HG03280 (cell line): Measurements from ENCODE around the gene SLC44A1.

ENCODE experiments used
- ATAC-seq: cut with Tn5 transposase; IDR thresholded peaks from one replicate; pipeline ENCODE4 v1.9.1; 2021; ENCODE audit warnings: mild to moderate bottlenecking, moderate library complexity; ENCODE audit not compliant: unreplicated experiment

Gene SLC44A1

DNA sequence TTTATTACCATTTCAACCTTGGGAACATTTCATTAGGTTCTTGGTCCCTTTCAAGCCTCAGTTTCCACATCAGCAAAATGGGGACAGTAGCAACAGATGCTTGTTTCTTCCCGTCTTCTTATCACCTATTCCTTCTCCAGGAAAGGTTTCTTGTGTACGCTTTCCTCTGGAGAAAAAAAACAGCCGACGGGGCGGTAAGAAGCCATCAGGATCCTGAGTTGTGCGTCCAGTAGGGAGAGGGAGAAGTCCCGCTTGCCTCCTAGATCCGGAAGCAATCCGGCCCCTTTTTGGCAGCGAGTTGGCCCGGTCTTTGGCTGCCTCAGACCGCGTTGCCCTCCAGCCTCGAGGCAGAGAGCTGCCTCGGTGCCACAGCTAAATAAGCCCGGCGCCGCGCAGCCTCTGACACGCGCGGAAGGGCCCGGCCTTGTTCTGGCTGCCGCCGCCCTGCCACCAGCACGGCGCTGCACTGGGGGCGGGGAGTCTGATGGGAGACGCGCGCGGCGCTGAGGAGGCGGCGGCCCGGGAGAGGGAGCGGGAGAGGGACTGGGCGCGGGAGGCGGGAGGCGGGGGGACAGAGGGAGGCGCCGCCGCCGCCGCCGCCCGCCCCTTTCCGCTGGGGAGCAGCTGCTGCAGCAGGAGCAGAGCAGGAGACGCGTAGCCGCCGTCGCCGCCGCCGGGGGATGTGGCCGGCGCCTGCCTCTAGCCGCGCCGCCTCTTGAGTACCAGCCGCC is at the start of gene SLC44A1:
Gene SLC44A1 (plus strand): TSS at position 649 of the 731 bp plus-strand sequence. CDS start 218 bp downstream, outside the sequence.
- ATAC-seq, result peak; percentile 86

DNA sequence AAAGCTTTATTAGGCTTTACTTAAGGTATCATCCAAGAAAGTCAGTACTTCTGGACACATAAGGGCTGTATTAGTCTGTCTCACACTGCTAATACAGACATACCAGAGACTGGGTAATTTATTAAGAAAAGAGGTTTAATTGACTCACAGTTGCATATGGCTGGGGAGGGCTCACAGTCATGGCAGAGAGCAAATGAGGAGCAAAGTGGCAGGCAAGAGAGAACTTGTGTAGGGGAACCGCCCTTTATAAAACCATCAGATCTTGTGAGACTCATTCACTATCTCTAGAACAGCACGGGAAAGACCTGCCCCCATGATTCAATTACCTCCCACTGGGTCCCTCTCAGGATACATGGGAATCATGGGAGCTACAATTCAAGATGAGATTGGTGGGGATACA is 49.2 kb upstream of the SLC44A1 start:
- ATAC-seq, result no peak

DNA sequence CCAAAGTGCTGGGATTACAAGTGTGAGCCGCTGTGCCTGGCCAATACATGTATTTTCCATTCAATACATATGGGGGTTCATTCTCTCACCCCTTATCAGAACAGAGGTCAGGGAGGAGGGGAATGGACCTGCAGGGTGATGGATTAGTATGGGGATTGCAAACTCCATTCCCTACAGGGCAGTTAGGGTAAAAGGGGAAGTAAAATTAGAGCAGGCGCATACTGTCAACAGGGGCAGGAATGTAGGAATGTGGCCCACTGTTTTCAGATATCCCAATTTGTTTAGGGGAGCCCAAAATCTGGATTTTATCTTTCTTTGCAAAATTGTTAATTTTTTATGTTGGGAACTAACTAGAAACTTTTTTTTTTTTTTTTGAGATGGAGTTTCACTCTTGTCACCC is 46.4 kb upstream of the SLC44A1 start:
- ATAC-seq, result no peak

DNA sequence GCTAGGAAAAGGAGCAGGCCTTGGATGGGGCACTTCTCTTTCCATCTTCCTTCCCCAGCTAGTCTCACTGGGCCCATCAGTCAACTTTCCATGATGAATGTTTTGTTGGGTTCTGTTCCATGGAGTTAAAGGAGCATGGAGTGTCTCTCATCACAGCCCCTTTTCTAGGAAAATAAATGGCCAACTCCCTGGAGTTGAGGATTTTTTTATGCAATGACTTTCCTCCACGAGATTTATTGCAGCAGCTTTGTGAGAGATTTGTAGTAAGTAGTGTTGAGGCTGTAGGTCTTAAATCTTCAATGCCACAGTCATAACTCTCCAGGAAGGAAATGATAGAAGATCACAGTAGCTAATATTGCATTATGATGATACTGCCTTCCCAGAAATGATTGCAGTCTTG is 45.6 kb upstream of the SLC44A1 start:
- no peak for ATAC-seq

DNA sequence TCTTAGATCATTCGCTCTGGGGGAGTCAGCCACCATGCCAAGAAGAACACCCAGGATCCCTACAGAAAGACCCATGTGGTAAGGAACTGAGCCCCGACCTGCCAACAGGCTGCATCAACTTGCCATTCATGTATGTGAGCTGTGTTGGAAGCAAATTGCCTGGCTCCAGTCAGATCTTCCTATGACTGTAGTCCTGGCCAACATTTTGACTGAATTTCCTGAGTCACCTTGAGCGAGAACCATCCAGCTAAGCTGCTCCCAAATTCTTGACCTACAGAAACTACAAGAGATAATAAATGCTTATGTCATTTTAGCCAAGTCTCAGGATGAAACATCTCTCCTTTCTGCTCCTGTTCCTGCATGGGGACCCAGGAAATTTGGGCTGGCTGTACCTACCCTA is 40.0 kb upstream of the SLC44A1 start:
- no peak for ATAC-seq

DNA sequence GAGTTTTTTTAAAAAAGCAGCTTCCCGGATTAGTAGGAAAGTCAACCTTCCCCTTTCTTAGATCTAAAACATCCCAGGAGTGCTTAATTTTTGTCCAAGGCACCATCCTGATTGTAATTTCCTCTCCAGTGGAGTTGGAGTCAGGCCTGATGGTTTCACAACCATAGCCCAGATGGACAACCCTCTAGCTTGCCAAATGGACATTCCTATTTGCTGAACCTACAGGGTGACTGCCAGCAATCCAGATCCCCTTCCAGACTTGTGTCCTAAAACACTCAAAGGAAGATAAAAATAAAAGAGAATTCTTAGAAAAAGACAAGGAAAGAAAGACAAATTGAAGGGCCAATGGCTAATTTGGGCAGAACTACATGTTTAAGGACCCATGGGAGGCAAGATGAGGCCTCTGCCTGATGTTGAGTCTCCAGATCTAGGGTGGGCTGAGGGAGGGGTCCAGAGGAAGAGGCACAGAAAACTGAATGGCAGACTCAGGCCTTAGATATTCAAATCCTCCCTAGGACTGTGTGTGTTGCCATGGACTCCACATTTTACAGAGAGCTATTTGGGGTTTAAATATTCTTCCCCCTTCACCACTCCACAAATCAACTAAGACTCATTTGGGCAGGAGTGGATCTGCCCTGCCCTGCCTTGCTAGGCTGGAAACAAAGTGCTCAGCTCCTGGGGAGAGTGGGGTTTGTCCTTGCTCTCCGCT is 38.5 kb upstream of the SLC44A1 start:
- ATAC-seq, result no peak

DNA sequence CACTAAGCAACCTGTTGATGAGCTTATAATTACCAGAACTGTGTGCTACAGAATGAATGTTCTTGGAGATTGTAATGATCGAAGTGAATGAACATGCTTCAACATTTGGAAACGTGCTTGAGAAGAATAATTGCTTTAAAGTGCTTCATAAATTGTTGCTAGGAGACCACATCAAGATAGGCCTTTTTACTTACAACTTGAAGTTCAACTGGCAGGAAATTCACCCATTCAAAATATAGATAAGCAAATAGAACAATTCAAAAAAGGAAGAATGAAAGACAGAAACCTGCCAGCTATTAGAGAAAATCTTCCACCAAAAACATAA is 38.0 kb upstream of the SLC44A1 start:
- no peak for ATAC-seq

DNA sequence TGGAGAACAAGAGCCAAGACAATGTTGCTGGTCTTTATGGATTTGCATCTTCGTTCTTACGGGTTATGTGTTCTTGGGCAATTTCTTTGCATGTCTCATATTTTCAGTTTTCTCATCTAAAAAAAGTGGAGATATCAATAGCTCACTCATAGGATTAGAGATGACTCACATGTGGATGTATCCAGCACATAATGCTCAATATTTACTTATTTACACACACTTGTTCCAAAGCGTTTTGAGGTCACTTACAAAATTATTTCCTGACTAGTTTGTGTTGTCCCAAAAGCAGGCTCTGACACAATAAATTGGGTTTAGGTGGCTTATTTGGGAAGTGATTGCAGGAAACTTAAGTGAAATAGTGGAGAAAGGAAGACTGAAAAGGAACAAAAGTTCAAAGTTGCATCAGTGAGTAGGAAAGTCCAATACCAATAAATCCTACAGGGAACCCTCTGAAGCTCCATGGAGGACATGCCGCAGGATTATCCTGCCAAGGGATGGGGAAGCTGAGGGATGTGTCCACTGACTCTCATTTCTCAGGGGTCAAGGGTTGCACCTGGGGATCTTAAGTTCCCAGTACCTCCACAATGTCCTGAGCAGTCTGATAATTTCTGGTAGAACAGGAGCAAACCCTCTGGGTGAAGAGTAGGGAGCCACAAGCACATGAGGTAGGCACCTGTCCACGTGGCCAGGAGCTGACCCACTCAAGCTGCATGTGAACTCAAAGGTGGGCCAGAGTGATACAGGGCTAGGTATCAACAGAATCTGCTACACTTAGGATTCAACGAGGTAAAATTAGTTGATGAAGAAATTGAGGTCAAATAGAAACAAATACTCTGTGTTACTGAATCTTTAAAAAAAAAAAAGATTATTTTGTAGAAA is 37.4 kb upstream of the SLC44A1 start:
- ATAC-seq, result no peak

DNA sequence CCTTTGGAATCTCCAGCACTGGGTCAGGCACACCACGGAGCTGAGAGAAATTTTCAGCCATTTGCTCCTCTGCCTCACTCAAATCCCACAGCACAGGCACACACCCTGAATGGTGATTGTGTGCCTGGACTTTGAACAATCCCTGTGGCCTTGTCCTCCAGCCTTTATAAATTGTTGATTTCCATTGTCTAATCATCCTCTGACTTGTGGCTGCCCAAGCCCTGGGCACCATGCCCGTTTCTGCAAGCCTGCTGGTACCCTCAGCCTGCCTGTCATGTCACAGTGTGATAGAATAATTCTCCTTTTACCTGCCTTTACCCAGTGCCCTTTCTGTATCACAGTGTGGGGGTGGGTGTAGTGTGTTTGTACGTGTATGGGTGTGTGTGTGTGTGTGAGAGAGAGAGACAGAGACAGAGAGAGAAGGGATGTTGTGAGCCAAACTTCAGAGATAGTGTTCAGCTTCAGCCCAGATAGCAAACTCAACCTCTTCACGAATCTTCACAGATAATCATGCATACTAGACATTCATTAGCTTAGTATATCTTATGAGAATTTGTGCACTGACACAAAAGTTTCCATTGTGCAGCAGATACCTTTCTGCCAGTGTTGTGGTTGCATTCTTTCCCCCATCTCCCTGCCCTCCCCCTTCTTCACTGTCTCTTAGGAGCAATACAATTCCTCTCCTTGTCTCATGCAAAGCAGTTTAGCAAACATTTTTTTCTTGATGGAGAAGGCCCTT is 27.8 kb upstream of the SLC44A1 start:
- ATAC-seq, result no peak

DNA sequence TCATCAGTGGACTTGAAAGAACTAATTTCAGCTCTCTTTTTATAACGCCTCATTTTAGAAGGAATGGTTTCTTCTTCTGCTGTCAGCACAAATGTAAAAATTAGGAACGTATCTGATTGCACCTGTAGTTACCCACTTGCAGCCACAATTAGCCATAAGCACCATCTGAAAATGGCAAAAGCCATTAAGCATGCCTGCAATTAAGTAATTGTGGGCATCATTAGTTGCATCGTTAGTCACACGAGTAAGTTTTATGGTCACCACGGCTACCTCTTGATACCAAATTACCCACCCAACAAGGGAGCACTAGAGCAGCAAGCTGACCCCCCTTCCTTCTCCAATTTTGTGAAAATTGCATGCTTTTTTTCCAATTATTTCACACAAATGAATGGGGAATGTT is 25.8 kb upstream of the SLC44A1 start:
- no peak for ATAC-seq

DNA sequence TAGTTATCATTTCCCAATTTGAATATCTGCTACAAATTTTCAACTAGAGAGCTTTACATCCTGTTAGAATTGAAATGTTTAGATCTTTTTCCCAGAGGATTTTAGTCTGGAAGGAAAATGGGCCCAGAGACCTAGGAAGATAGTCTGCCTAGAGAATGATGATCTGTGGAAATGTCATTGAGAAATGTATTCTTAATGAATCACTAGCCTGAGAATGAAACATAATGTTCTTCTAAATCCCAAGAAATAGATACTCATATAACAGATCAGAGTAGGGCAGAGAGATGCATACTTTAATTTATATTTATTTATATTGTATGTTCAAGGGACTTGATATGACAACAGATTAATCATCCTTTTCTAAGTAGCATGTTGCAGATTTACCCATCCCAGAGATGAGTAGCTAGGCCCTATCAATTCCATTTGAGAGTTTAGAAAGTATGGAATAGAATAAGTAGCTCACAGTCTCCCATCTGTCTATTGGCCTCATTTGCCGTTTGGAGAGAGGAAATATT is 25.1 kb upstream of the SLC44A1 start:
- no peak for ATAC-seq

DNA sequence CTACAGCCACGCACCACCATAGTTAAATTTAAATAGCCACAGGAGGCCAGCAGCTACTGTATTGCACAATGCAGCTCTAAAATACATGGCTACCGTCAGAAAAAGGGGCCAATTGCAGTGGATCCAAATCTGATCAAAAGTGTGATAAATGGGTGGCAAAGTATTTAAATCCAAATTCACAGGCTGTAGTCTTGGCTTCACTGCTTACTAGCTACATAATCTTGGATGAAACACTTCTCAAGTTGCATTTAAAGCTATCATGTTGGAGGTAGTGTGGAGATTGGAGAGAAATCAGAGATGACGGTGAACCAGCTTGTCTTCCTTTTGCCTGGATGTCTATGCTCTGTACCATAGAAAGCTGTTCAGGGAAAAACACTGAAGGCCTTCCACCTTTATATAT is 24.0 kb upstream of the SLC44A1 start:
- no peak for ATAC-seq

DNA sequence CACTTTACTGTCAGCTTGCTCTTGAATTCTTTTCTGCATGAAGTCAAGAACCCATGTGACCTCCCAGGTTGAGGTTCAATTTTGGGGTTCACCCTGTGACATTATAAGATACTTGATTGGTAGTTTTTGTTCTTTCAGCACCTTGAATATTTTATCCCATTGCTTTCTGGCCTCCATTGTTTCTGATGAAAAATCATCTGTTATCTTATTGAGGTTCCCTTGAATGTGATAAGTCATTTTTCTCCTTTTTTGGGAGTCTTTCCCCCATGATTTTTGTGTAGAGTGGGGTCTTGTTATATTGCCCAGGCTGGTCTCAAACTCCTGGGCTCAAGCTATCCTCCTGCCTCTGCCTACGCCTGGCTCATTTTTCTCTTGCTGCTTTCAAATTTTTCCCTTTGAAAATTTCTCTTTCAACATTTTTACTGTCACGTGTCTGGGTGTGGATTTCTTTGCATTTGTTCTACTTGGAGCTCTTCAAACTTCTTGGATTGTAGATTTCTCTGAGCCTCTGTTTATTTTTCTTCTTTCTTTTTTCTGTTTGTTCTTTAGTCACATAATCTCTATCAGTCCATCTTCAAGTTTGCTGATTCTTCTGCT is 20.8 kb upstream of the SLC44A1 start:
- no peak for ATAC-seq

DNA sequence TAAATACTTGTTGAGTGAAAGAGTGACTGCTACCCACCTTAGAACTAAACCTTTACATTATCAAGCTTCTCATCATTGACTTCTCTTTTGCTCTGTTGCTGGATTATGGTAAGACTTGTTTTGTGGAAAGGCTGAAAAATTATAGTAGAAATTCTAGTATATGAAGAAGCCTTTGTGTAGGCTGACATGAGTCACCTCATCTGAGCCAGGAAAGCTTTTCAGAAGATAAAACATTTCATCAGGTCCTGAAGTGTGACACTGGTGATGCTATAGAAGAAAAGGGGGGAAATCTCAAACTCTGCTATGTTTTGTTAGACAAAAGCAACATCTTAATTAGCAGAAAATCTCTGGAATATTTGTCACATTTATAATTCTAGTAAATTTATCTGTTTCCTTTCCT is 18.4 kb upstream of the SLC44A1 start:
- no peak for ATAC-seq

DNA sequence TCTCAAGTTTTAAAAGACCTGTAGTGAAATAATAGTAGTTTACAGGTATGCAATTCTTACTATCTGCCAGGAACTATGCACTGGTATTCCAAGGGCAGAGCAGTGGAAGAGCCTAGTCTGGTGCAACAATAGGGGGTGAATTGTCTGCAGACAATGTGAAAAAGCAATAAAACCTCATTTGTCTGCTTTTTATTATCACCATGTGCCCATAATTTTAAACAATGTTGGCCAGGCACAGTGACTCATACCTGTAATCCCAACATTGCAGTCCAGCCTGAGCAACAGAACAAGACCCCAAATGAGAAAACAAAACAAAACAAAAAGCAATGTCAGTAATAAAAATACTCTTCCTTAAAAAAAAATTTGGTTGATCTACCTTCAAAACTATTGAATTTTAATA is 12.2 kb upstream of the SLC44A1 start:
- no peak for ATAC-seq

DNA sequence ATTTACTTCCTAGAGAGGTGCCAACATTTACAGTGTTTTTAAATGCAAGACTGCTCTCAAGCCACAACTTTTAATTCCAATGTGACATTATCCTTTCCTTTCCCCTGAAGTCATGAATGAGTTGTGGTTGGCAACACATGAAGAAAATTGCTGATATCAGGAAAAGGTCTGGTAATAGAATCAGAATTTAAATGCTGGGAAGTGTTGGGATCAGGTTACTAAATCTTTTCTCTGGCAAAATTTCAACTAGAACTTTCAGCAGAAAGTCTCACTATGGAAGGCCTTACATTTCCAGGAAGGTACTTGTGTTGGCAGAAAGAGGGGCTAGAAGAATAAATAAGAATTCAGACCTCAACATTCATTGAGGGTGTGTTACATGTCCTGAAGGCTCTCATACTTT is 10.6 kb upstream of the SLC44A1 start:
- ATAC-seq, result no peak

DNA sequence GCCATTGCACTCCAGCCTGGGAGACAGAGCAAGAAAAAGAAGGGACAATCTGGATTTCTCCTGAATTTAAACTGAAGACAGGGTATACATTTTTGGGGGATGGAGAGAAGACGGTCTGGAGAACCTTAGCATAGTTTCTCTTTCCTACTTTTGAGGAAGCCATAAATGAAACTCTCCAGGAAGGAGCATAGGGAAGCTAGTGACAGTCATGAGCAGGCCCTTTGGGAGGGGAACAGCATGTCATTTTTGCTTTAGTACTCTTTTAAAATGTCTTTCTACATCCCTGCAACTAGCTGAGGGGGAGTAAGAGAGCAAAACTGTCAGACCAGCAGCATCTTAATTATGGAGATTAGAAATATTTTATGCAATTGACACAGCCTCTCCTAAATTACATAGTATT is 8.2 kb upstream of the SLC44A1 start:
- ATAC-seq, result no peak

DNA sequence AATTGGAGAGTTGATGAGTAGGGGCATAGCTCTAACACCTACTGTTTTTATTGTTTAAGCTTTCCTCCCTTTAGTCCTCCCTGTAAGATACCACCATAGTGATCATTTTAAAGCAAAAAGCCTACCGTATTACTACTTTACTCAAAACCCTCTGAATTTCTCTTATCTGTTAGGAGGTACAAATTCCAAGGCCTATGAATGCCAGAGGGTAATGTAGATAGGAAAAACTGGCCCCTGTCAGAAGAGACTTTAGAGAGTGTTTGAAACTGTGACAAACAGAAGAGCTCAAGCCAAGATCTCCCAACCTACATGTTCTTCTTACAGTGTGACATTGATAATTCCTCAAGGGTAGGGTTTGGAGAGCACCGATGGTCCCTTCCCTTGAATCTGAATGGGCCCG is 7.2 kb upstream of the SLC44A1 start:
- no peak for ATAC-seq

DNA sequence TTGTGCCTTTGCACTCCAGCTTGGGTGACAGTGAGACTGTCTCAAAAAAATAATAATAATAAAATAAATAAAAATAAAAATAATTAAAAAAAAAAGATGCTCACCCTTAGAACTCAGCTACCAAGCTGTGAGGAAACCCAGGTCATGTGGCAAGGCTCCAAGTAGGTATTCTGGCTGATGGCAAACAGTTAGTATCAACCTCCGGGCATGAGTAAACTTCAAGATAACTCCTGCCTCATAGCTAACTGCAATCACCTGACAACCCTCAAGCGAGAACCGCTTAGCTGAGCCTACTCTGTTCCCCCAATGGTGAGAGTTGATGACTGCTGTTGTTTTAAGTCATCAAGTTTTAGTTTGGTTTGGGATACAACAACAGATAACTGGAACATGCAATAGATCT is 6.1 kb upstream of the SLC44A1 start:
- ATAC-seq, result no peak

DNA sequence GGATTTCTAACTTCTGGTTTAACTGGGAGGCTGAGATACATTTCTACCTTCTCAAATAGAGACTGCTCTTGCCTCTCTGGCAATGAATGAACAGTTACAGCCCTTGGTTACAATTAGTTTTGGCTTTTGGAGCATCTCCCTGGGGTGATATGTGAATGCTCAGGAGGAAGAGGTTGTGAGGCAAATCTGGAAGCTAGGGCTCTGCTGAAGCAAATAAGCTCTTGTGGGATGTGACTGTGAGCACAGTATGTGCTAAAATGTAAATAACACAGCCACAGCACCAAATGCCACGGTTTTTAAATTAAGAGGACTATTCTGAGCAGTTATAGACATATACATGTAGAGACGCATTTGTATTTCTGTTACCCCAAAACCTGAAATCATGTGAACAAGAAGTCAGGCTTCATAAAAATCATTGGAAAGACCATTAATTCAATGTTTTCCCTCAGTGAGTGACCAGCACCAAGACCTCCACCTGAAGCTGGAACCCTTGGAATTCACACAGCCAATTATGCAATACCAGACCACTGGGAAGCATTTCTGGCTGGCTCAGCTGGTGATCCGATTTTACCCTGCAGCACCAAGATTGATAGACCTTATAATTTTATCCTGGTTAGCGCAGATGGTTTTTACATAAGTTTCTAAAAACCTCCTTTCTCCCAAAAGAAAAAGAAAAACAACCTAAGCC is 3.0 kb upstream of the SLC44A1 start:
- ATAC-seq, result no peak
